Fibroblast of skin of left quadriceps (primary cell): ENCODE results near the gene PHPT1.
"Not testable (repeated sequence)": the region's sequence is repeated elsewhere in the genome, so short reads cannot be mapped to it uniquely, and the experiment has no call there.

Experiments used
- DNase-seq, 2 experiments: peaks; one replicate each; pipeline ENCODE4 v3.0.0-alpha.2; 2013; ENCODE audit warnings: low read depth in 2 of 2

The PHPT1 gene

GRCh38 chr9:136858844-136859757 lies 9.9 kb downstream of the PHPT1 start:
- DNase-seq: no peak

- no peak for DNase-seq
Measured at GRCh38 chr9:136860529-136860928, 11.3 kb downstream of the PHPT1 start.

- DNase-seq: no peak
Measured at GRCh38 chr9:136860933-136861873, 12.0 kb downstream of the PHPT1 start.

GRCh38 chr9:136861874-136862457 lies 12.8 kb downstream of the PHPT1 start:
- no peak for DNase-seq

GRCh38 chr9:136862849-136863622 lies 13.8 kb downstream of the PHPT1 start:
- no peak for DNase-seq

GRCh38 chr9:136863623-136864273 lies 14.5 kb downstream of the PHPT1 start:
- no peak for DNase-seq

GRCh38 chr9:136865041-136865767 lies 16.0 kb downstream of the PHPT1 start:
- DNase-seq: no peak

- no peak for DNase-seq
Measured at GRCh38 chr9:136865768-136866103, 16.5 kb downstream of the PHPT1 start.

- not testable (repeated sequence) for DNase-seq
Measured at GRCh38 chr9:136866898-136867421, 17.8 kb downstream of the PHPT1 start.

GRCh38 chr9:136867480-136867879 lies 18.3 kb downstream of the PHPT1 start:
- no peak for DNase-seq

GRCh38 chr9:136867917-136868316 lies 18.7 kb downstream of the PHPT1 start:
- no peak for DNase-seq

GRCh38 chr9:136868644-136869043 lies 19.4 kb downstream of the PHPT1 start:
- DNase-seq: no peak

GRCh38 chr9:136869611-136870010 lies 20.4 kb downstream of the PHPT1 start:
- not testable (repeated sequence) for DNase-seq

GRCh38 chr9:136875155-136875554 lies 25.9 kb downstream of the PHPT1 start:
- DNase-seq: no peak

GRCh38 chr9:136876476-136876875 lies 27.3 kb downstream of the PHPT1 start:
- DNase-seq: no peak

GRCh38 chr9:136880651-136881050 lies 31.4 kb downstream of the PHPT1 start:
- no peak for DNase-seq

GRCh38 chr9:136881691-136882108 lies 32.5 kb downstream of the PHPT1 start:
- no peak for DNase-seq

GRCh38 chr9:136882109-136882946 lies 33.1 kb downstream of the PHPT1 start:
- no peak for DNase-seq

- DNase-seq: not testable (repeated sequence)
Measured at GRCh38 chr9:136882947-136883283, 33.7 kb downstream of the PHPT1 start.
